Fibroblast of pulmonary artery (primary cell): Measurements from ENCODE around the gene RDH13.

ENCODE experiments used
- DNase-seq: peaks from one replicate; pipeline ENCODE4 v3.0.0-alpha.2; 2010; ENCODE audit warnings: low read depth
- H3K4me3 ChIP-seq: replicated peaks from 2 replicates; pipeline ENCODE4 v1.5.1; 2011; ENCODE audit warnings: low read depth, mild to moderate bottlenecking, control low read depth, low read length, moderate library complexity
- CTCF ChIP-seq: IDR thresholded peaks from 2 replicates; pipeline ENCODE4 v1.5.1; 2011; ENCODE audit warnings: mild to moderate bottlenecking, control low read depth, low read length, inconsistent platforms; ENCODE audit errors: missing control alignments

The RDH13 gene

GRCh38 chr19:54995561-54995960 is 67.4 kb downstream of the RDH13 start:
- no peak for TF ChIP-seq CTCF
- no peak for DNase-seq
- no peak overlapping the region for H3K4me3 ChIP-seq
